Hepatocyte (in vitro differentiated cells): ENCODE measurements around the gene DCUN1D1.

Source experiments
- EZH2 ChIP-seq: fragments of 200-600 bp; sonication (generic); IDR thresholded peaks from 2 replicates; pipeline ENCODE4 v1.6.1; 2016; ENCODE audit warnings: antibody characterized with exemption, mild to moderate bottlenecking, borderline replicate concordance
- TF ChIP-seq, protein P1 (sequence below): fragments of 200-600 bp; sonication (generic); IDR thresholded peaks from 2 replicates; pipeline ENCODE4 v1.5.1; 2016; ENCODE audit warnings: antibody characterized with exemption, mild to moderate bottlenecking; ENCODE audit not compliant: poor library complexity

DNA sequence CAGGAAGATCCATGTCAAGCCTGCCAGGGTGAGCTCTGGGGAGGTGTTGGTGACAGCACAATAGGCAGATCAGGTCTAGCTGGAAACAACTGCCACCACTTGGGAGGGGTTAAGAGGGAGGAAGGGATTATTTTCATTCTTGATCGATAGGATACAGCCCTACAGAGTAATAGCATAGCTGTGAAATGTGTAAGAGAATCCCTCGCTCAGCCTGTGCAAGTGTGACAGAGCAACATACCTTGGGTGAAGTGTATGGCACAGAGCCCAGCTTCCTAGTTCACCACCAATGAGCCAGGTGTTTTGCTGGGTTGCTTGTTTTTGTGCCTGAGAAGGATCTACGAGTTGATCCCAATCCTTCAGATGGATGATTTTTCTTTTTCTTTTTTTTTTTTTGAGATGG is 9.2 kb upstream of the DCUN1D1 start:
- TF ChIP-seq, protein P1, sequence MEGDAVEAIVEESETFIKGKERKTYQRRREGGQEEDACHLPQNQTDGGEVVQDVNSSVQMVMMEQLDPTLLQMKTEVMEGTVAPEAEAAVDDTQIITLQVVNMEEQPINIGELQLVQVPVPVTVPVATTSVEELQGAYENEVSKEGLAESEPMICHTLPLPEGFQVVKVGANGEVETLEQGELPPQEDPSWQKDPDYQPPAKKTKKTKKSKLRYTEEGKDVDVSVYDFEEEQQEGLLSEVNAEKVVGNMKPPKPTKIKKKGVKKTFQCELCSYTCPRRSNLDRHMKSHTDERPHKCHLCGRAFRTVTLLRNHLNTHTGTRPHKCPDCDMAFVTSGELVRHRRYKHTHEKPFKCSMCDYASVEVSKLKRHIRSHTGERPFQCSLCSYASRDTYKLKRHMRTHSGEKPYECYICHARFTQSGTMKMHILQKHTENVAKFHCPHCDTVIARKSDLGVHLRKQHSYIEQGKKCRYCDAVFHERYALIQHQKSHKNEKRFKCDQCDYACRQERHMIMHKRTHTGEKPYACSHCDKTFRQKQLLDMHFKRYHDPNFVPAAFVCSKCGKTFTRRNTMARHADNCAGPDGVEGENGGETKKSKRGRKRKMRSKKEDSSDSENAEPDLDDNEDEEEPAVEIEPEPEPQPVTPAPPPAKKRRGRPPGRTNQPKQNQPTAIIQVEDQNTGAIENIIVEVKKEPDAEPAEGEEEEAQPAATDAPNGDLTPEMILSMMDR = no peak
- TF ChIP-seq EZH2 = no peak
